Retina (tissue), 1 donor: ENCODE measurements around the gene POU2F3.
A peak's percentile ranks its signal among the peaks of the same experiment; 100 is the strongest.

Experiments used
- DNase-seq: peaks from one replicate; pipeline ENCODE4 v3.0.0-alpha.2; 2016

Gene POU2F3

GRCh38 chr11:120211522-120212258 is 28.2 kb upstream of the POU2F3 start:
- peak; percentile 63 for DNase-seq

- no peak for DNase-seq
Observed at GRCh38 chr11:120212259-120212878, 27.6 kb upstream of the POU2F3 start.

GRCh38 chr11:120212926-120213325 is 27.0 kb upstream of the POU2F3 start:
- DNase-seq = no peak

GRCh38 chr11:120214581-120214980 is 25.4 kb upstream of the POU2F3 start:
- DNase-seq = no peak

- no peak for DNase-seq
Observed at GRCh38 chr11:120215634-120216033, 24.3 kb upstream of the POU2F3 start.

- DNase-seq = no peak
Observed at GRCh38 chr11:120216426-120217102, 23.4 kb upstream of the POU2F3 start.

GRCh38 chr11:120217526-120217925 is 22.4 kb upstream of the POU2F3 start:
- no peak for DNase-seq

- DNase-seq = peak; percentile 43
Observed at GRCh38 chr11:120217941-120218694, 21.8 kb upstream of the POU2F3 start.

- no peak for DNase-seq
Observed at GRCh38 chr11:120218695-120219033, 21.3 kb upstream of the POU2F3 start.

GRCh38 chr11:120219232-120219937 is 20.6 kb upstream of the POU2F3 start:
- DNase-seq = peak; percentile 47

- no peak for DNase-seq
Observed at GRCh38 chr11:120219938-120220746, 19.8 kb upstream of the POU2F3 start.

- no peak for DNase-seq
Observed at GRCh38 chr11:120220747-120221037, 19.2 kb upstream of the POU2F3 start.

- DNase-seq = no peak
Observed at GRCh38 chr11:120221115-120221752, 18.7 kb upstream of the POU2F3 start.

- no peak for DNase-seq
Observed at GRCh38 chr11:120222916-120223315, 17.0 kb upstream of the POU2F3 start.

- DNase-seq = no peak
Observed at GRCh38 chr11:120223793-120224192, 16.1 kb upstream of the POU2F3 start.

GRCh38 chr11:120224361-120224760 is 15.6 kb upstream of the POU2F3 start:
- DNase-seq = no peak

GRCh38 chr11:120224972-120225909 is 14.7 kb upstream of the POU2F3 start:
- DNase-seq = peak; percentile 52

- no peak for DNase-seq
Observed at GRCh38 chr11:120226242-120226641, 13.7 kb upstream of the POU2F3 start.

GRCh38 chr11:120226714-120227113 is 13.2 kb upstream of the POU2F3 start:
- no peak for DNase-seq

- DNase-seq = no peak
Observed at GRCh38 chr11:120227228-120227852, 12.6 kb upstream of the POU2F3 start.
